ENCODE data around the gene NUP43.

The NUP43 gene

DNA sequence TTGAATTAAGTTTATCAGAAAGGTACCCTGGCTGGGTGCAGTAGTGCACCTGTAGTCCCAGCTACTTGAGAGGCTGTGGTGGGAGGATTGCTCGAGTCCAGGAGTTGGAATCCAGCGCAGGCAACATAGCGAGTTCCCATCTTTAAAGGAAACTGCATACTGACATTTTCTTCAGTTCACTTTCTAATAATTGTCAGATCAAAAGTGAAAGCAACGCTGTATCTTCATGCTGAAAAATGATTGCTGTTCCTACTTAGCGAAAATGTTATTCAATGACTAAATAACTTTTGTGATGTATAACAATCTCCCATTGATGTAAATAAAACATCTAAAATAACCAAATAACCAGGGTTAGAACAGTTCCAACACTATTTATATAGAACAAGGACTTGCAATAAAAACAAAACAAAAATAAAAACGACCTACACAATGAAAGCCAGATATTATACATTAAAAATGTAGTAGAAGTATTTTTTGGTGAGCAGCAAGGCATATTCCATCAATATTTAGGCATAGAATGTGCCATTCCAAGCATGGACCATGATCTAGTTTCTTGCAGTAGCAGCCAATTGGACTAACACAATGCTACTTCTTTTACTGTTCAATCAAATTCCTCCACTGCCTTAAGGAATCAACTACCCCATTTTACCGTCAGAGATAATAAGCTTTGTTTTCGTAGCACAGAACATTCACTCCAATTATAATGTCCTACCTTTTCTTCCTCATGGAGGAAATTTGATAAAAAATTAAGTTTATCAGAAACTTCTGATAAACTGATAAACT, 30.0 kb downstream of the NUP43 start:
- TF ChIP-seq MYC (IDR thresholded peaks at IDR 0.05; ENCODE audit: low read depth, low read length), result no peak
- peak; percentile 19 for DNase-seq (ENCODE audit: low read depth)
- H3K4me3 ChIP-seq (ENCODE audit: low read depth, low read length), result peak overlapping the region; percentile 77

DNA sequence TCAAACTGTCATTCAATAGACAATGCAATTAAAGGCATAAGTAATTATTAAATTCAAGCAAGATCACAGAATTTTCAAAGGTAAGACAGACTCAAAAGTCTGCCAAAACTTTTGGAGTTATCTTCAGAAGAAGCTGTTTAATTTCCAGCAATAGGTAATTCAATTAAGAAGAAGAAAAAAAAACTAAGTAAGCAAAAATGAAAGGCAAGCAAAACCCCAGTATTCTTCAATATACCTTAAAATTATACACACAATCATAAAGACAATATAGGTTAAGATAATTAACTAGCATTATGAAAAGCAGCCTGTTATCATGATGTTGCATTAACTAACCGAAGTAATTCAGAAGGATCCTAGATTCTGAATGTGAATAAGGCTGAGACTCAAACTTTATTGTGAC, 31.9 kb downstream of the NUP43 start:
- H3K4me3 ChIP-seq (ENCODE audit: low read depth, low read length), result no peak overlapping the region
- TF ChIP-seq MAX (IDR thresholded peaks at IDR 0.05; ENCODE audit: low read depth, low read length) (no peak), MYC (IDR thresholded peaks at IDR 0.05; ENCODE audit: low read depth, low read length) (no peak), POLR2A (IDR thresholded peaks at IDR 0.05; ENCODE audit: extremely low read depth, insufficient read length) (no peak)
- TF ChIP-seq, protein P1, sequence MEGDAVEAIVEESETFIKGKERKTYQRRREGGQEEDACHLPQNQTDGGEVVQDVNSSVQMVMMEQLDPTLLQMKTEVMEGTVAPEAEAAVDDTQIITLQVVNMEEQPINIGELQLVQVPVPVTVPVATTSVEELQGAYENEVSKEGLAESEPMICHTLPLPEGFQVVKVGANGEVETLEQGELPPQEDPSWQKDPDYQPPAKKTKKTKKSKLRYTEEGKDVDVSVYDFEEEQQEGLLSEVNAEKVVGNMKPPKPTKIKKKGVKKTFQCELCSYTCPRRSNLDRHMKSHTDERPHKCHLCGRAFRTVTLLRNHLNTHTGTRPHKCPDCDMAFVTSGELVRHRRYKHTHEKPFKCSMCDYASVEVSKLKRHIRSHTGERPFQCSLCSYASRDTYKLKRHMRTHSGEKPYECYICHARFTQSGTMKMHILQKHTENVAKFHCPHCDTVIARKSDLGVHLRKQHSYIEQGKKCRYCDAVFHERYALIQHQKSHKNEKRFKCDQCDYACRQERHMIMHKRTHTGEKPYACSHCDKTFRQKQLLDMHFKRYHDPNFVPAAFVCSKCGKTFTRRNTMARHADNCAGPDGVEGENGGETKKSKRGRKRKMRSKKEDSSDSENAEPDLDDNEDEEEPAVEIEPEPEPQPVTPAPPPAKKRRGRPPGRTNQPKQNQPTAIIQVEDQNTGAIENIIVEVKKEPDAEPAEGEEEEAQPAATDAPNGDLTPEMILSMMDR (IDR thresholded peaks at IDR 0.05; ENCODE audit: low read depth, low read length), result no peak
- no peak for DNase-seq (ENCODE audit: low read depth)

DNA sequence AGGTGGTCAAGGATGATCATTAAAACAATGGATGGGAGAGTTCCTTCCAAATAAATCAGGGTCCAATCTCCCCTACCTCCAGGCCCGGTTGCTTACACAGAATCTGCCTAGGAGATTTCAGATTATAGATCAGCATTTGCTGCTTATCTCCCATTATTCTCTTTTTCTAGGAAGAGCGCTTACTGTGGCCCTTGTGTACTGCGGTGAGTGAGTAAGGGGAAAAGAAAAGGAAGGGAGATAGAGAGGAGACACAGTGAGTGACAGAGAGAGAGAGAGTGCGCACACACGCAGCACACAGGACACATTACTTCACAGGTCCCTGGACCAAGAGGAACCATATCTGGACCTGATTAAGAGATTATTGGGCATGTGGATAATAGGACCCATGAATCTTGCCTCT, 34.6 kb downstream of the NUP43 start:
- TF ChIP-seq, protein P1 (IDR thresholded peaks at IDR 0.05; ENCODE audit: low read depth, low read length), result no peak
- TF ChIP-seq MAX (IDR thresholded peaks at IDR 0.05; ENCODE audit: low read depth, low read length) (no peak), MYC (IDR thresholded peaks at IDR 0.05; ENCODE audit: low read depth, low read length) (no peak), POLR2A (IDR thresholded peaks at IDR 0.05; ENCODE audit: extremely low read depth, insufficient read length) (no peak)
- no peak overlapping the region for H3K4me3 ChIP-seq (ENCODE audit: low read depth, low read length)
- no peak for DNase-seq (ENCODE audit: low read depth)

- no peak for TF ChIP-seq MAX (IDR thresholded peaks at IDR 0.05; ENCODE audit: low read depth, low read length)
- TF ChIP-seq, protein P1 (IDR thresholded peaks at IDR 0.05; ENCODE audit: low read depth, low read length), result no peak
- no peak for TF ChIP-seq MYC (IDR thresholded peaks at IDR 0.05; ENCODE audit: low read depth, low read length)
- no peak for TF ChIP-seq POLR2A (IDR thresholded peaks at IDR 0.05; ENCODE audit: extremely low read depth, insufficient read length)
- DNase-seq (ENCODE audit: low read depth), result no peak
- no peak overlapping the region for H3K4me3 ChIP-seq (ENCODE audit: low read depth, low read length)
Observed at GRCh38 chr6:149701714-149702113, 44.6 kb downstream of the NUP43 start.

- H3K4me3 ChIP-seq (ENCODE audit: low read depth, low read length), result no peak overlapping the region
- no peak for DNase-seq (ENCODE audit: low read depth)
- TF ChIP-seq POLR2A (IDR thresholded peaks at IDR 0.05; ENCODE audit: extremely low read depth, insufficient read length), result no peak
- no peak for TF ChIP-seq MYC (IDR thresholded peaks at IDR 0.05; ENCODE audit: low read depth, low read length)
- TF ChIP-seq, protein P1 (IDR thresholded peaks at IDR 0.05; ENCODE audit: low read depth, low read length), result peak; percentile 2
- no peak for TF ChIP-seq MAX (IDR thresholded peaks at IDR 0.05; ENCODE audit: low read depth, low read length)
Observed at GRCh38 chr6:149699150-149699549, 47.2 kb downstream of the NUP43 start.

GRCh38 chr6:149698175-149698574, 48.2 kb downstream of the NUP43 start:
- H3K4me3 ChIP-seq (ENCODE audit: low read depth, low read length), result no peak overlapping the region
- TF ChIP-seq MYC (IDR thresholded peaks at IDR 0.05; ENCODE audit: low read depth, low read length) (no peak), MAX (IDR thresholded peaks at IDR 0.05; ENCODE audit: low read depth, low read length) (no peak), POLR2A (IDR thresholded peaks at IDR 0.05; ENCODE audit: extremely low read depth, insufficient read length) (no peak)
- TF ChIP-seq, protein P1 (IDR thresholded peaks at IDR 0.05; ENCODE audit: low read depth, low read length), result no peak
- no peak for DNase-seq (ENCODE audit: low read depth)

All from NB4 (cell line).